HG03045 (cell line): ENCODE data around the gene B4GALNT1.
"Not testable (repeated sequence)": the region's sequence is repeated elsewhere in the genome, so short reads cannot be mapped to it uniquely, and the experiment has no call there.

ENCODE experiments used
- ATAC-seq: cut with Tn5 transposase; IDR thresholded peaks from one replicate; pipeline ENCODE4 v1.9.1; 2021; ENCODE audit warnings: mild to moderate bottlenecking, moderate library complexity; ENCODE audit not compliant: unreplicated experiment

B4GALNT1 gene

GRCh38 chr12:57638096-57638495 lies 5.1 kb upstream of the B4GALNT1 start:
- no peak for ATAC-seq

- no peak for ATAC-seq
These were observed 4.4 kb upstream of the B4GALNT1 start for GRCh38 chr12:57637364-57637763.

GRCh38 chr12:57636731-57637130 lies 3.7 kb upstream of the B4GALNT1 start:
- not testable (repeated sequence) for ATAC-seq

GRCh38 chr12:57632073-57632957 lies 686 bp downstream of the B4GALNT1 start:
- ATAC-seq, result peak; percentile 22

GRCh38 chr12:57631566-57632072 lies 1.4 kb downstream of the B4GALNT1 start:
- no peak for ATAC-seq

GRCh38 chr12:57630891-57631433 lies 2.0 kb downstream of the B4GALNT1 start:
- ATAC-seq, result no peak

- ATAC-seq, result no peak
These were observed 3.0 kb downstream of the B4GALNT1 start for GRCh38 chr12:57629897-57630471.

GRCh38 chr12:57628280-57629191 lies 4.5 kb downstream of the B4GALNT1 start:
- no peak for ATAC-seq

- ATAC-seq, result no peak
These were observed 5.3 kb downstream of the B4GALNT1 start for GRCh38 chr12:57627501-57628279.

GRCh38 chr12:57626921-57627445 lies 6.0 kb downstream of the B4GALNT1 start:
- ATAC-seq, result no peak

- no peak for ATAC-seq
These were observed 6.7 kb downstream of the B4GALNT1 start for GRCh38 chr12:57626111-57626920.

- no peak for ATAC-seq
These were observed 7.6 kb downstream of the B4GALNT1 start for GRCh38 chr12:57625261-57626032.

GRCh38 chr12:57624441-57625220 lies 8.4 kb downstream of the B4GALNT1 start:
- ATAC-seq, result no peak

- no peak for ATAC-seq
These were observed 9.1 kb downstream of the B4GALNT1 start for GRCh38 chr12:57623811-57624390.

GRCh38 chr12:57623385-57623784 lies 9.6 kb downstream of the B4GALNT1 start:
- ATAC-seq, result no peak

GRCh38 chr12:57622293-57623245 lies 10.4 kb downstream of the B4GALNT1 start:
- no peak for ATAC-seq
